Motor neuron (in vitro differentiated cells): Measurements from ENCODE around the gene STIP1. TPM values are rescaled to one million over a fixed set of nuclear protein-coding genes. Genes with fewer than 3 reads are reported as not detected.
"Not testable (repeated sequence)": the region's sequence is repeated elsewhere in the genome, so short reads cannot be mapped to it uniquely, and the experiment has no call there.

ENCODE experiments used
- ATAC-seq, 8 experiments: fragments of 200-7000 bp; cut with Tn5 transposase; replicated peaks in 6 of 8; 2 replicates each; pipeline ENCODE4 v1.8.0; 2021; ENCODE audit warnings: mild to moderate bottlenecking in 8 of 8, moderate library complexity in 8 of 8
- H3K27ac ChIP-seq, 2 donors: fragments of 250-450 bp; sonication (Bioruptor Pico); 2 replicates each; pipeline ENCODE4 v1.9.0; 2021; ENCODE audit warnings: antibody characterized with exemption in 2 of 2, mild to moderate bottlenecking in 2 of 2, moderate library complexity in 1 of 2
- H3K4me1 ChIP-seq, 2 donors: fragments of 250-450 bp; sonication (Bioruptor Pico); replicated peaks in 1 of 2; 2 replicates each; pipeline ENCODE4 v1.6.1; 2021; ENCODE audit warnings: antibody characterized with exemption in 2 of 2, mild to moderate bottlenecking in 2 of 2, moderate library complexity in 1 of 2
- H3K4me3 ChIP-seq, 5 donors: fragments of 250-450 bp; sonication (Bioruptor Pico); 2 replicates each; pipeline ENCODE4 v1.9.0; 2021; ENCODE audit warnings: antibody characterized with exemption in 5 of 5, mild to moderate bottlenecking in 5 of 5, moderate library complexity in 4 of 5
- WGBS, 10 experiments: fragments of 450-650 bp; shearing (Covaris generic); methylation state at CpG; one replicate each; pipeline ENCODE4 v1.0.0; 2022; 5-methylcytosine and 5-hydroxymethylcytosine counted together
- in situ Hi-C, 9 experiments: fragments of 400-800 bp; cut with MboI; loops; one replicate each; pipeline ENCODE4 v1.15.0; 2021; ENCODE audit warnings: low sequenced_read_pairs in 9 of 9, low pct_unique_long_range_greater_than_20kb in 2 of 9; ENCODE audit not compliant: unreplicated experiment in 9 of 9
- total RNA-seq, 8 experiments: library from RNA; unstranded; fragments of 300-600 nt; gene quantifications; 2 replicates each; pipeline versions ENCODE4 v1.2.3 to v1.2.4, GENCODE V29; 2022

The STIP1 gene
- total RNA-seq, 8 experiments from 2014 or later: 110 to 251 (median 163) TPM

GRCh38 chr11:64148917-64149617, 36.9 kb upstream of the STIP1 start:
- in situ Hi-C loops: loop anchor here in 5 of 9 experiments (5.0 to 25.0 kb wide), 3 partner anchors 112 to 147 kb away; partner anchors contain the start of gene FLRT1 (in 1 of the 5)

DNA sequence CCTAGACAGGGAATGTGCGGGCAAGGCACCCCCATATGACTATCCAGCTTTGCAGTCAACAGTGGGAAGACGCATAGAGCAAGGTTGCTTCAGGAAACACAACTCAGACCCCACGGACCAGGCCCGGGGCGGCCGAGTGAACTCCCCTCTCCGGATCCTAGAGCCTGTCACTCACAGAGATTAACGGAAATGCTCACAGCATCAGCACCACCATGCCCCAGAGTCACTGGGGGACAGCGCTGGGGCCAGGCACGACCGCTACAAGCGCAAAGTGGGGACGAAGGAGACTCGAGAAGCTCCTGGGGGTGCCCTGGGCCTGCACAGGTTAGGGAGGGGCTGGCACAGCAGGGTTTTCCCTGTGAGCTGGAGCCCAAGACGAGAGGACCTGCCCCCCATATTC, 35.9 kb upstream of the STIP1 start:
- no peak overlapping the region for H3K4me3 ChIP-seq

More at GRCh38 chr11:64148917-64149617, 36.9 kb upstream of the STIP1 start:
- H3K4me3 ChIP-seq: no peak overlapping the region
- no peak for ATAC-seq
- peaks cover 51 to 54% of the 10 kb centered on the region in 2 donors for H3K4me1 ChIP-seq
- no peak overlapping the region for H3K27ac ChIP-seq
- 38 to 100% (median 84%) methylated on average over 2 to 15 of the region's 25 CpGs; no CpG with 5 or more reads in 4 of the 10 experiments for WGBS, 10 experiments

GRCh38 chr11:64150481-64151239, 35.3 kb upstream of the STIP1 start:
- Histone ChIP-seq H3K27ac (no peak overlapping the region), H3K4me3 (no peak overlapping the region), H3K4me1 (peaks cover 38 to 40% of the 10 kb centered on the region in 2 donors)
- WGBS, 10 experiments: 48 to 100% (median 89%) methylated on average over 1 to 5 of the region's 24 CpGs; no CpG with 5 or more reads in 3 of the 10 experiments
- no peak for ATAC-seq
- in situ Hi-C loops: loop anchor here in 7 of 9 experiments (25.0 kb wide), 2 partner anchors 163 to 313 kb away; partner anchors contain the start of genes MARK2 (in 7 of the 7) and OTUB1 (in 3 of the 7)

More for the DNA sequence above, 35.9 kb upstream of the STIP1 start:
- in situ Hi-C loops: loop anchor here in 7 of 9 experiments (25.0 kb wide), 2 partner anchors 163 to 313 kb away; partner anchors contain the start of genes MARK2 (in 7 of the 7) and OTUB1 (in 3 of the 7)
- no peak for ATAC-seq
- WGBS, 10 experiments: 80 to 100% (median 83%) methylated on average over 1 to 7 of the region's 15 CpGs; no CpG with 5 or more reads in 4 of the 10 experiments
- Histone ChIP-seq H3K4me1 (peaks cover 44 to 46% of the 10 kb centered on the region in 2 donors), H3K27ac (no peak overlapping the region)

GRCh38 chr11:64151337-64151736, 34.6 kb upstream of the STIP1 start:
- Histone ChIP-seq H3K27ac (no peak overlapping the region), H3K4me3 (no peak overlapping the region), H3K4me1 (peaks cover 31 to 33% of the 10 kb centered on the region in 2 donors)
- WGBS, 10 experiments: 80 to 100% (median 95%) methylated on average over 1 to 4 of the region's 8 CpGs; no CpG with 5 or more reads in 6 of the 10 experiments
- ATAC-seq: no peak
- in situ Hi-C loops: loop anchor here in 7 of 9 experiments (25.0 kb wide), 2 partner anchors 164 to 314 kb away; partner anchors contain the start of genes MARK2 (in 7 of the 7) and OTUB1 (in 3 of the 7)

DNA sequence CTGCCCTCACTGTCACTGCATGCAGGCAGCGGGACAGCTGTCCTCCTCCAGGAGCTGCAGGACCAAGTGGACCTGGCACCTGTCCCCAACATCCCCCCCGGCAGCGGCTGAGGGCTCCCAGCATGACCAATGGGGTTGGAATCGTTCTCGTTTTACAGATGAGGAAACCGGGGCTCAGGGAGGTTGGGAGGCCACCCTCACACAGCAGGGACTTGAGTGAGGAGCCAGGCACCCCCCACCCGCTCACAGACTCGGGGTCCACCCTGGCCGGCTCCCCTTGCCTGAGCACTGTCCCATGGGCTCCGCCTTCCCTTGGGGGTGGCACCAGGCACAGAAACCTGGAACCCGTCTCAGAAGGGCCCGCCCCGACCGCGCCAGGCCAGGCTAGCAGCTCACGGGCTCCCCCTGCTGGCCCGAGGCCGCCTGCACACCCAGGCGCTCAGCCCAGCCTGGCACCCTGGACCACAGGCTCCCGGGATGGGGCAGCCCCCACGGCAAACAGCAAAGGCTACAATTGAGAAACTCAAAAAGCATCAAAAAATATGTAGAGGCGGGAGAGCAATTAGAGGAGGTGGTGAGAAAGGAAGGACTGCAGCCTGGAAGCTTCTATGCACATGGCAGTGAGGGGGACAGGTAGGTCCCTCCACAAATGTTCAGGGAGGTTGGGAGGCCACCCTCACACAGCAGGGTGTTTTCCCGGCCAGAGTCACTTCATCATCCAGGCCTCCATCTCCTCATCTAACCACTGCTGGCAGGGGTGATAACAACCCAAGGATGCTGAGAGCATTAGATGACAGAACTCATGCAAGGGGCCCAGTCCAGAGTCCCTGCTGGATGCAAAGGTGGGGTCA, 32.9 kb upstream of the STIP1 start:
- Histone ChIP-seq H3K4me1 (peaks cover 34 to 38% of the 10 kb centered on the region in 2 donors), H3K4me3 (no peak overlapping the region), H3K27ac (no peak overlapping the region)
- WGBS, 10 experiments: 0 to 80% (median 0%) methylated on average over 1 to 4 of the region's 23 CpGs; no CpG with 5 or more reads in 5 of the 10 experiments
- ATAC-seq: peak; percentile 56 to 88 (median 62)
- in situ Hi-C loops: loop anchor here in 7 of 9 experiments (25.0 kb wide), 2 partner anchors 166 to 316 kb away; partner anchors contain the start of genes MARK2 (in 7 of the 7) and OTUB1 (in 3 of the 7)

GRCh38 chr11:64153812-64154211, 32.2 kb upstream of the STIP1 start:
- Histone ChIP-seq H3K4me1 (peaks cover 31 to 35% of the 10 kb centered on the region in 2 donors), H3K4me3 (no peak overlapping the region), H3K27ac (peak overlapping the region in 1 of 2 donors; percentile 13)
- ATAC-seq: peak in 4 of 8 experiments; percentile 11 to 45 (median 19)
- in situ Hi-C loops: loop anchor here in 7 of 9 experiments (25.0 kb wide), 2 partner anchors 167 to 317 kb away; partner anchors contain the start of genes MARK2 (in 7 of the 7) and OTUB1 (in 3 of the 7)
- 0 to 60% (median 32%) methylated on average over 1 to 3 of the region's 8 CpGs; no CpG with 5 or more reads in 2 of the 10 experiments for WGBS, 10 experiments

- Histone ChIP-seq H3K4me1 (peaks cover 21 to 27% of the 10 kb centered on the region in 2 donors), H3K27ac (peak overlapping the region in 1 of 2 donors; percentile 25), H3K4me3 (no peak overlapping the region)
- 81 to 100% (median 89%) methylated on average over 2 to 5 of the region's 14 CpGs; no CpG with 5 or more reads in 4 of the 10 experiments for WGBS, 10 experiments
- in situ Hi-C loops: loop anchor here in 7 of 9 experiments (25.0 kb wide), 2 partner anchors 169 to 319 kb away; partner anchors contain the start of genes MARK2 (in 7 of the 7) and OTUB1 (in 3 of the 7)
- ATAC-seq: no peak
These were observed 29.5 kb upstream of the STIP1 start for GRCh38 chr11:64156235-64157011.

DNA sequence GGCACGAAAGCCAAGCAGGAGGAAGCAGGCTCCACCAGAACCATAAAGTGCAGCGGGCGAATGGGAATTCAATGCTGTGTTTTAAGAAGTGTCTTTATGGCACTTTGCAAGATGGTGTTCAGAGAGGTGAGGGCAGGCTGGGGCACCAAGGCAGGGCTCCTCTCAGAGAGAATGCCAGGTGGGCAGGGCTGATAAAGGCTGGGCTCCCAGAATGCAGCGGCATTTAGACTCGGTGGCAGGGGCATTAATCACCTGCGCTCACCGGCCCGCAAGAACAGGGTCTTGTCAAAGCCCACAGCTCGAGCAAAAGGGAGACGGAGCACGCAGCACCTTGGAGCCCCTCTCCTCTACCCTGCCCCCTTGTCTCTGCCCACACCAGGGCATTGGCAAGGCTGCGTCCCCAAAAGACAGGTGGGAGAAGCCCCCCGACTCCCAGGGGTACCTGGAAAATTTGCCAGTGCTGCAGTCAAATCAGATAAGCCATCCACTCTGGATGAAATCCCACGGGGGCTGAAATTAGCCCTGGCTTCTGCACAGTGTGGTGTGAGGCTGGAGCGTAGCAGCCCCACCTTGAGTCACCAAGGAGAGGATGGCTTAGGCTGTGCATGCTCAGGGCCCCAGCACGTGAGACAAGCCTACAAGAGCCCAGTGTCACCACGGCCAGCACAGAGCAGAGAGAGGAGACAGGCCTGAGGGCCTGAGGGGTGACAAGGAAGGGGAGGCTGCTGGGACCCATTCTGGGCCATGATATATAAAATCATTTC, 28.2 kb upstream of the STIP1 start:
- 73 to 100% (median 86%) methylated on average over 3 to 7 of the region's 17 CpGs; no CpG with 5 or more reads in 1 of the 10 experiments for WGBS, 10 experiments
- H3K4me3 ChIP-seq: no peak overlapping the region
- ATAC-seq: peak in 5 of 8 experiments; percentile 61 to 73 (median 71)
- H3K27ac ChIP-seq: no peak overlapping the region
- in situ Hi-C loops: loop anchor here in 7 of 9 experiments (25.0 kb wide), 2 partner anchors 171 to 321 kb away; partner anchors contain the start of genes MARK2 (in 7 of the 7) and OTUB1 (in 3 of the 7)
- peaks cover 21 to 27% of the 10 kb centered on the region in 2 donors for H3K4me1 ChIP-seq

- Histone ChIP-seq H3K4me1 (peaks cover 23 to 27% of the 10 kb centered on the region in 2 donors), H3K27ac (no peak overlapping the region), H3K4me3 (no peak overlapping the region)
- in situ Hi-C loops: loop anchor here in 7 of 9 experiments (25.0 kb wide), 2 partner anchors 174 to 324 kb away; partner anchors contain the start of genes MARK2 (in 7 of the 7) and OTUB1 (in 3 of the 7)
- 85 to 100% (median 97%) methylated on average over 2 to 10 of the region's 10 CpGs; no CpG with 5 or more reads in 1 of the 10 experiments for WGBS, 10 experiments
- no peak for ATAC-seq
These were observed 24.9 kb upstream of the STIP1 start for GRCh38 chr11:64161037-64161436.

- H3K4me1 ChIP-seq: peaks cover 17 to 19% of the 10 kb centered on the region in 2 donors
- not testable (repeated sequence) for H3K4me3 ChIP-seq, H3K27ac ChIP-seq, ATAC-seq
- 50 to 100% (median 96%) methylated on average over 1 to 8 of the region's 16 CpGs; no CpG with 5 or more reads in 4 of the 10 experiments for WGBS, 10 experiments
- in situ Hi-C loops: loop anchor here in 7 of 9 experiments (25.0 kb wide), 2 partner anchors 175 to 325 kb away; partner anchors contain the start of genes MARK2 (in 7 of the 7) and OTUB1 (in 3 of the 7)
These were observed 23.2 kb upstream of the STIP1 start for GRCh38 chr11:64162769-64163168.
